ENCODE measurements around the gene EXOSC2.
A peak's percentile ranks its signal among the peaks of the same experiment; 100 is the strongest.
"Not testable (repeated sequence)": the region's sequence is repeated elsewhere in the genome, so short reads cannot be mapped to it uniquely, and the experiment has no call there.

Gene EXOSC2

DNA sequence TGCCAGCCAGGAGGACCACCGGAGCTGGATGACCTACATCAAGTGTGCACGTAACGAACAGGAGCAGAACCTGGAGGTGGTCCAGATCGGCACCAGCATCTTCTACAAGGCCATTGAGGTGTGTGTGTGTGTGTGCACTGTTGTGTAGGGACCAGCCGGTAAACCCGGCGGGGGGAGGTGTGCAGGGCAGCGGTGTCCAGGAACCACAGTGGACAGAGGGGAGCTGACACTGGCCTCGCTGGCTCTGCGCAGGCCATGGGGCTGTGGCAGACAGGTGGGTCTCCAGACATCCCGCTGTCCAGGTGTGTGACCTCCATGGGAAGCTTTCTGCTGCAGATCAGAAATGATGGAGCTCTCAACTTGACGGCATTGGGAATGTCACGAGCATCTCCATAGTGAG is 25.4 kb upstream of the EXOSC2 start:
- DNase-seq (ENCODE audit: low spot score): no peak

DNA sequence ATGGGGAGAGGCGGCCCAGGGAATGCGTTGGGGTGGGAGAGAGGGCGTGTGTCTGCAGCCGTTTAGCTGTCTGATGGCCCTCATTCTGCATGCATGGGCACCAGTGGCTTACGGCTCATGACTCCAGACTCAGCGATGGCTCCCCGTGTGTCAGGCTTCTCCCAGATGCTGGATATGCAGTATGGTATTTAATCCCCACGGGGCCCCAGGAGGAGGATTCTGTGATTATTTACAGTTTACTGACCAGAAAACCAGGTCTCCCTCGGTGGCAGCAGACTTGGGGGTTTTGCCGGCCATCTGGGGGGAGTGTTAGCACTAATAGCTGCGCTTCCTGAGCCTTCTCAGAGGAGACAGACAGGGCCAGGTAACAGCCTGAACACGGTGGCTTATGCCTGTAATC is 24.9 kb upstream of the EXOSC2 start:
- DNase-seq (ENCODE audit: low spot score): no peak

DNA sequence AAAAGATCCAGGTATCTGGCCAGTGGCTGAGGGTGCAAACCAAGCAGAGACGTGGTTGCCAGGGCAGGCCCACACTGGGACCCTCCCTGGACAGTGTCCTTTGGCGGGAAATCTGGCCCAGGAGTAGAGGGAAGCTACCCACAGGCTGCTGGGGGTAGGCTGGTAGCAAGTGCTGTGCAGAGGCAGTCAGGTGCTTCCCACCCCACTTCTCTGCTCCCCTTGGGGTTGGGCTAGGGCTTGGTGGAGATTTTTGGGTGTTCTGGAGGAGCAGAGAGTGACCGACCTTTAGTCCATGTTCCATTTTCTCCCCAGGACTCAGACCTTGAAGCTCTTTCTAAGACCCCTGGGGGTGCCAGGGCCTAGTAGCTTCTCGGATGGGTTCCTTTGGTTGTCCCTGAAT is 23.6 kb upstream of the EXOSC2 start:
- no peak for DNase-seq (ENCODE audit: low spot score)

DNA sequence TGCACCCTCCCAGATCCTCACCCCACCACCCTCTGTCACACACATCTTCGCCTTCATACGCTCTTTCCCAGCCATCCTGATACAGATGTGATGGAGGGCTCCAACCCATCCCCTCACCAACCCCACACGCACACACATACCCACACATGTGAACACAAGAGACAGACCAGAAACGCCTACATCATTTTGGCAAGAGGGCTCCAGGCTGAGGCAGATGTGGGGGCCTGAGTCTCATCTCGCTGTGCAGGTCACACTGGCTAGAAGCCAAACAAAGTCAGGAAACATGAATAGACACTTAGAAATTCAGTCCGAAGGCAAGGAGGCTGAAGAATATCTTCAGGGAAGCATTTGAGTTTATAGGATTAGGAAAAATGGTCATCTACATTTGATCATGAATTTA is 22.9 kb upstream of the EXOSC2 start:
- DNase-seq (ENCODE audit: low spot score): no peak

DNA sequence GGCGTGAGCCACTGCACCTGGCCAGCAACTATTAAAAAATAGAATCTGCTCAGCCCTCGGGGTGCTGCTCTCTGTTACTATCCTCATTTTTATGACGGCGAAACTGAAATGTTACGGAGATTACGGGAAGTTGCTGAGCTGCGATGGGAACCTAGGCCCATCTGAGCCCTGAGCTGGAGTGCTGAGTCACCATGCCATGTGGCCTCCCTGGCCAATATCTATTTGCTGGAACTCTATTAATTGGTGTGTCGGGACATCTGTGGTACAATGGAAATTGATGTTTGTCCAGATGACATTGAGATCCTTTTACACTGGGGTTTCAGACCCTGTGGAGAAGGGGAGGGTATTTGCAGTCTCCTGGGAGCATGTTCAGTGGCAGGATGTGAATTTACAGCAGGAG is 21.1 kb upstream of the EXOSC2 start:
- DNase-seq (ENCODE audit: low spot score): no peak

GRCh38 chr9:130672933-130673615 is 20.5 kb upstream of the EXOSC2 start:
- DNase-seq (ENCODE audit: low spot score): no peak

DNA sequence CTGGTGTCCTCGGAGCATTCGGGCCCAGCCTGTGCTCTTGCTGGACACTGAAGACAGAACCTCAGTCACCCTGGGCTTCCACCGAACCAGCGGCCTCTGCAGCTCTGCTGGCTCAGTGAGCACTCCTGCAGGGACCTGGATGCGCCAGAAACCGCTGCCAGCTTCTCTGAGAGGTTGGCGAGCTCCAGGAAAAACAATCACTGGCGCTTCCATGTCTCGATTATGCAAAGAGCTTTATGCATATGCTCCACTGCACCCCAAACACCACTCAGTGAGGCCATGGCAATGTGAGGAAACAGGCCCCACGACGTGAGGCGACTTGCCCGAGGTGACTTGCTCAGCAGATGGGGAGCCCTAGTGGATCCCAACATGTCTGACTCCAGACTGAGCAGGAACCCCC is 18.2 kb upstream of the EXOSC2 start:
- no peak for DNase-seq (ENCODE audit: low spot score)

- no peak for DNase-seq (ENCODE audit: low spot score)
These were observed 16.3 kb upstream of the EXOSC2 start for GRCh38 chr9:130677252-130677651.

DNA sequence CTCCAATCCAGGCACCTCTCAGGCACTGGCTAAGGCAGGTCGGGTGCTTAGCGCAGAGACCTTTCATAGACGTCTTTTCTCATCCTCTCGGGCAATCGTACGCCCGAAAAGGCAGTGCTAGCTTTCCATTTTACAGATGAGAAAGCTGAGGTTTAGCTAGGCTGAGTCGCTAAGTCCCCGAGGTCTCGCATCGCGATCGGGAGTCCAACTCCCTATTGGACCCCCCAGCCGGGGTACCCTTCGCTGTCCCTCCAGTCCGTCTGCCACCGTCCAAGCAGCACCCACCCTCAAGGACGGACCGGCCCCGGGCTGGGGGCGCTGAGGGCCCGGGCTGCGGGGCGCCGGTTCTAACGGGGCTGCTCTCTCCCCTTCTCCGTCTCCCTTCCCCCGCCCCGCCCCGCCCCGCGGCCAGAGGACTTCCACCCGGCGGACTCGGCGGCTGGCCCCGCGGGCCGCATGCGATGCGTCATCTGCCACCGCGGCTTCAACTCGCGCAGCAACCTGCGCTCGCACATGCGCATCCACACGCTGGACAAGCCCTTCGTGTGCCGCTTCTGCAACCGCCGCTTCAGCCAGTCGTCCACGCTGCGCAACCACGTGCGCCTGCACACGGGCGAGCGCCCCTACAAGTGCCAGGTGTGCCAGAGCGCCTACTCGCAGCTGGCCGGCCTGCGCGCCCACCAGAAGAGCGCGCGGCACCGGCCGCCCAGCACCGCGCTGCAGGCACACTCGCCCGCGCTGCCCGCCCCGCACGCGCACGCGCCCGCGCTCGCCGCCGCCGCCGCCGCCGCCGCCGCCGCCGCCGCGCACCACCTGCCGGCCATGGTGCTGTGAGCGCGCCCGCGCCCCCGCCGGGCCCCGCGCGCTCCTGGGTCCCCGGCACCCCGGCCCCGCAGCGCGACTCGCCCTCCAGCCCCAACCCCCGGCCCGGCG is 12.5 kb upstream of the EXOSC2 start:
- peak; percentile 62 for DNase-seq (ENCODE audit: low spot score)

DNA sequence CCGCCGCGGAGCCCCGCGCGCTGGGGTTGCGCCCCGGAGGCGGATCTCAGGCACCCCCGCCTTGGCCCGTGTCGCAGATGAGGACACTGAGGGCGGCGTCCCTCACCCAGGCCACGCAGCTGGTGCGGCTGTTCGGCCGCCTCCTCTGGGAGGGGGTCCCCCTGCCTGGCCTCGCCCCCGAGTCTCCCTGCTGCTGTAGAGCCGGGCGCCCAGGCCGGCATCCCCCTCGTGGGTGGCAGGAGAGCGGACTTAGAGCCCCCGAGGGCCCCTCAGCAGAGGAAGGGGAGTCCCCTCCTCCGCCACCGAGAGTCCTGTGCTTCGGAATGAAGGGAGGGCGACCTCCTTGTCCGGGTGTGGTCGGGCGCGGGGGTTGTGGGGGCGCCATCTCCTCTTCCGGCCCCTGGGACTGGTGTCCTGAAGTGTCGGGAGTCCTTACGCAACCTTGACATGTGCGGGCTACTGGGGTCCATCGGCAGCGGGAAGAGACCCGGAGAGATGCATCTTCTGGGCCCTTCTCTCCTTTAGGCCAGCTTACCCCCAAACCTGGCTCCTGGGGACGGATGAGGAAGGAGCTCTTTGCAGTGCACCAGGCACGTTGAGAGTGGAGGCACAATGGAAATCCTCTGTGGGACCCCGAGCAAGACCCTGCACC is 11.7 kb upstream of the EXOSC2 start:
- no peak for DNase-seq (ENCODE audit: low spot score)

GRCh38 chr9:130682421-130683121 is 11.0 kb upstream of the EXOSC2 start:
- peak; percentile 52 for DNase-seq (ENCODE audit: low spot score)

GRCh38 chr9:130685104-130685503 is 8.5 kb upstream of the EXOSC2 start:
- no peak for DNase-seq (ENCODE audit: low spot score)

DNA sequence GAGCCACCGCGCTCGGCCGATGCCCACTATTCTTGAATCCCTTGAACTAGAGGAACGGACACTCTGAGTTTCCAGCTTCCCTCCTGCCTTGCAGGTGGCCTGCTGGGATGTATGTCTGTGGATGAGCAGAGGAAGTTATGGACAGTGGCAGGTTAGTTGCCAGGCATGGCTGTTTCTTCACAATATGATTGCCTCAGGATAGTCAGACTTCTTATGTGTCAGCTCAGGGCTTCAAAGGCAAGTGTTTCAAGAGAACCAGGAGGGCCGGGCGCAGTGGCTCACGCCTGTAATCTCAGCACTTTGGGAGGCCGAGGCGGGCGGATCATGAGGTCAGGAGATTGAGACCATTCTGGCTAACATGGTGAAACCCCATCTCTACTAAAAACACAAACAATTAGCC is 7.6 kb upstream of the EXOSC2 start:
- DNase-seq (ENCODE audit: low spot score): not testable (repeated sequence)

- DNase-seq (ENCODE audit: low spot score): no peak
These were observed 6.0 kb upstream of the EXOSC2 start for GRCh38 chr9:130687615-130688014.

- DNase-seq (ENCODE audit: low spot score): peak; percentile 39
These were observed 5.5 kb upstream of the EXOSC2 start for GRCh38 chr9:130688072-130688471.

DNA sequence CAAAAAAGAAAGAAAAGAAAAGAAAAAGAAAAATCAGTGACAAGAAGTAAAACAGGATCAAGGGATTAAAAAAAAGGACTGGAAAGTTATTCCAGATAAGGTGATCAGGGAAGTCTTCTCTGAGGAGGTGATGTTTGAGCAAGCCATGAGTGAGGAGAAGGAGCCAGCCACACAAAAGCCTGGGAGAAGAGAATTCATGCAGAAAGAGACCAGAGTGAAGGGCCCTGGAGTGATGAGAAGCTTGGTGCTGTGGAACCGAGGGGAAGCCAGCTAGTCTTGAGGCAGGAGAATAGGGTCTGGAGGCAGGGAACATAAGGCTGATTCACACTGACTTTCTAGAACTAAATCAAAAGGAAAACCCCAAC is 4.0 kb upstream of the EXOSC2 start:
- no peak for DNase-seq (ENCODE audit: low spot score)

GRCh38 chr9:130689937-130690700 is 3.5 kb upstream of the EXOSC2 start:
- no peak for DNase-seq (ENCODE audit: low spot score)

DNA sequence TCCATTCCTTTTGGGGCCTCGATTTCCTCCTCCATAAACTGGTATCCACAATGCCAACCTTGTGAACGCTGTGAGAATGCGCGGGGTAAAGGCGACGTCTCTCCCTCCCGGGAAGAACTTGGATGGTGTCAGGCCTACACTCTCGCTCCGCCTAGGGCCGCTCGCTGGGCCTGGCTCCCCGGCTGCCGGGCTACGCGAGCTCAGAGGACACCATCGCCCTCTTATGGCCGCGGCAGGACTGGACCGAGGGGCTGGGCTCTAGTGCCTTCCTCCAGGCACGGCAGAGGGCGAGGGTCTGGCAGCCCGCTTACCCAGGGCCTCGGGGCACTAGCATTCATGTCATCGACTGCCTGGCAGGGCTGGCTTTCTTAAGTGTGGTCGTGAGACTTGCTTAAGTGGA is 1.3 kb upstream of the EXOSC2 start:
- no peak for DNase-seq (ENCODE audit: low spot score)

- DNase-seq (ENCODE audit: low spot score): no peak
These were observed 517 bp upstream of the EXOSC2 start for GRCh38 chr9:130693101-130693425.

DNA sequence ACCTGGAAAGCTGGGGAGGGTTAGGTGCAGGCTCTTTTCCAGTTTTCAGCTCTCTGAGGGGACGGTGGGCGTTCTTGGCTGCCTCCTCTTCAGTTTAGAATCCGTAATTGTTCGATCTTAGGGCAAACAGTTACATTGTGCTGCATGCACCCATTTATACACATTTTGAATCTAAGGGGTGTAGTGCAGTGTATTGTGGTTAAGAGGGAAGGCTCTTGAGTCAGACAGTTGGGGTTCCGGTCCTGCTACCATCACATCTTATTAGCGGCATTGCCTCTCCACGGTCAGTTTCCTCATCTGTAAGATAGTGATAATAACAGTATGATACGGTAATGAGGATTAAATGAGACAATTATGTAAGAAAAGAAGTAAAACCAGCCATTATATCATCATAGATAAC is 625 bp downstream of the EXOSC2 start:
- DNase-seq (ENCODE audit: low spot score): no peak

- no peak for DNase-seq (ENCODE audit: low spot score)
These were observed 2.6 kb downstream of the EXOSC2 start for GRCh38 chr9:130696139-130696650.

- no peak for DNase-seq (ENCODE audit: low spot score)
These were observed 3.4 kb downstream of the EXOSC2 start for GRCh38 chr9:130696996-130697395.
